Body of pancreas (tissue), 4 donors: ENCODE results near the gene HTR5A. TPM values are rescaled to one million over a fixed set of nuclear protein-coding genes. Genes with fewer than 3 reads are reported as not detected.

ENCODE experiments used
- ATAC-seq: fragments of 150-250 bp; one replicate; pipeline ENCODE4 v1.9.1; 2016
- DNase-seq, 4 donors: peaks; one replicate each; pipeline ENCODE4 v3.0.0-alpha.2; 2019
- H3K27ac ChIP-seq, 4 donors: fragments of 200-600 bp; sonication (generic); 1 replicate in 3 of 4; 2 replicates in 1 of 4; pipeline versions ENCODE4 v1.5.1 to v1.6.1; 2016 to 2019; ENCODE audit warnings: mild to moderate bottlenecking in 1 of 4, mixed read lengths in 1 of 4, moderate library complexity in 1 of 4
- H3K27me3 ChIP-seq, 2 donors: fragments of 200-600 bp; sonication (generic); one replicate each; pipeline ENCODE4 v1.6.0; 2016; ENCODE audit warnings: mild to moderate bottlenecking in 1 of 2
- H3K36me3 ChIP-seq, 2 donors: fragments of 200-600 bp; sonication (generic); replicated peaks in 1 of 2; 2 replicates each; pipeline ENCODE4 v1.5.1; 2016; ENCODE audit warnings: low read depth in 2 of 2; ENCODE audit not compliant: insufficient read depth in 1 of 2
- H3K4me1 ChIP-seq: fragments of 200-600 bp; sonication (generic); one replicate; pipeline ENCODE4 v1.6.0; 2016
- H3K4me3 ChIP-seq, 2 donors: fragments of 200-600 bp; sonication (generic); 1 replicate in 1 of 2; 2 replicates in 1 of 2; pipeline ENCODE4 v1.5.1; 2016 to 2019
- H3K9me3 ChIP-seq, 3 donors: fragments of 200-600 bp; sonication (generic); 1 replicate in 2 of 3; 2 replicates in 1 of 3; pipeline ENCODE4 v1.5.1; 2016
- CTCF ChIP-seq, 7 experiments: fragments of 450-650 bp in 4 of 7; fragments of 200-600 bp in 3 of 7; sonication (generic) in 3 of 7; IDR thresholded peaks; one replicate each; pipeline ENCODE4 v1.5.1; 2016 to 2019; ENCODE audit warnings: antibody characterized with exemption in 7 of 7
- POLR2A ChIP-seq, 3 donors: fragments of 450-650 bp; IDR thresholded peaks; one replicate each; pipeline ENCODE4 v1.6.1; 2016; ENCODE audit warnings: antibody characterized with exemption in 3 of 3, mild to moderate bottlenecking in 2 of 3
- WGBS, 2 donors: methylation state at CpG; one replicate each; pipeline ENCODE4 v1.1.5; 2017; 5-methylcytosine and 5-hydroxymethylcytosine counted together
- intact Hi-C: fragments of 100-400 bp; cut with DNase I; formaldehyde crosslinking; loops from one replicate; pipeline ENCODE4 v1.15.1; 2023
- total RNA-seq, 2 donors: library from RNA; depleted of rRNA; stranded (reverse); fragments of >200 nt; gene quantifications; one replicate each; pipeline ENCODE4 v1.1.0, GENCODE V29; 2016

The HTR5A gene
- total RNA-seq, 2 donors from 2014 or later, result not detected

- Histone ChIP-seq H3K4me3 (no peak overlapping the region), H3K36me3 (no peaks in the 10 kb centered on the region), H3K9me3 (no peaks in the 10 kb centered on the region), H3K27me3 (no peaks in the 10 kb centered on the region), H3K4me1 (no peaks in the 10 kb centered on the region), H3K27ac (no peak overlapping the region)
- DNase-seq (no peak), ATAC-seq (no peak)
- TF ChIP-seq POLR2A (IDR thresholded peaks at IDR 0.05), result no peak
- no peak for TF ChIP-seq CTCF (IDR thresholded peaks at IDR 0.05)
- WGBS, 2 donors, result 80 to 83% methylated on average over 4 of the region's 4 CpGs
- intact Hi-C loops, result no loop called here
Measured at GRCh38 chr7:155038335-155038734, 31.8 kb upstream of the HTR5A start.

GRCh38 chr7:155043756-155044155 is 26.4 kb upstream of the HTR5A start:
- no peaks in the 10 kb centered on the region for H3K36me3 ChIP-seq
- H3K27ac ChIP-seq, result no peak overlapping the region
- H3K9me3 ChIP-seq, result no peaks in the 10 kb centered on the region
- ATAC-seq, result no peak
- WGBS, 2 donors, result 62 to 77% methylated on average over 4 of the region's 4 CpGs
- no peaks in the 10 kb centered on the region for H3K4me1 ChIP-seq
- intact Hi-C loops, result no loop called here
- DNase-seq, result no peak
- TF ChIP-seq POLR2A (IDR thresholded peaks at IDR 0.05) (no peak), CTCF (IDR thresholded peaks at IDR 0.05) (no peak)
- H3K27me3 ChIP-seq, result no peaks in the 10 kb centered on the region
- no peak overlapping the region for H3K4me3 ChIP-seq

GRCh38 chr7:155048006-155048405 is 22.1 kb upstream of the HTR5A start:
- DNase-seq (no peak), ATAC-seq (no peak)
- Histone ChIP-seq H3K27me3 (no peaks in the 10 kb centered on the region), H3K4me3 (no peak overlapping the region), H3K4me1 (no peaks in the 10 kb centered on the region), H3K9me3 (no peaks in the 10 kb centered on the region), H3K36me3 (no peaks in the 10 kb centered on the region), H3K27ac (no peak overlapping the region)
- TF ChIP-seq POLR2A (IDR thresholded peaks at IDR 0.05) (no peak), CTCF (IDR thresholded peaks at IDR 0.05) (no peak)
- 64 to 66% methylated on average over 4 of the region's 4 CpGs for WGBS, 2 donors
- intact Hi-C loops, result no loop called here

- H3K4me3 ChIP-seq, result no peak overlapping the region
- intact Hi-C loops, result no loop called here
- H3K36me3 ChIP-seq, result no peaks in the 10 kb centered on the region
- H3K27me3 ChIP-seq, result no peaks in the 10 kb centered on the region
- no peaks in the 10 kb centered on the region for H3K9me3 ChIP-seq
- DNase-seq (no peak), ATAC-seq (no peak)
- 82 to 89% methylated on average over 4 of the region's 4 CpGs for WGBS, 2 donors
- TF ChIP-seq CTCF (IDR thresholded peaks at IDR 0.05), result no peak
- TF ChIP-seq POLR2A (IDR thresholded peaks at IDR 0.05), result no peak
- H3K27ac ChIP-seq, result no peak overlapping the region
- no peaks in the 10 kb centered on the region for H3K4me1 ChIP-seq
Measured at GRCh38 chr7:155051355-155051754, 18.8 kb upstream of the HTR5A start.

- Histone ChIP-seq H3K9me3 (no peaks in the 10 kb centered on the region), H3K27me3 (no peaks in the 10 kb centered on the region), H3K36me3 (no peaks in the 10 kb centered on the region), H3K4me1 (no peaks in the 10 kb centered on the region), H3K4me3 (no peak overlapping the region), H3K27ac (no peak overlapping the region)
- no peak for DNase-seq
- TF ChIP-seq POLR2A (IDR thresholded peaks at IDR 0.05), result no peak
- no peak for TF ChIP-seq CTCF (IDR thresholded peaks at IDR 0.05)
- intact Hi-C loops, result no loop called here
- WGBS, 2 donors, result 65 to 75% methylated on average over 12 of the region's 12 CpGs
- no peak for ATAC-seq
Measured at GRCh38 chr7:155053002-155053401, 17.1 kb upstream of the HTR5A start.
